ENCODE data around the gene ABCC10. TPM values are rescaled to one million over a fixed set of nuclear protein-coding genes. Genes with fewer than 3 reads are reported as not detected.

The ABCC10 gene
- total and polyA plus RNA-seq, 10 of the 15 experiments (the other 5 are each of a cell fraction or from before 2014, with no cell fraction given), result 0.80 to 18.2 (median 6.4) TPM

- Histone ChIP-seq H3K4me3 (no peak overlapping the region), H3K4me1 (ENCODE audit: control insufficient read depth, insufficient read depth, low read length) (peaks cover 6% of the 10 kb centered on the region; the same call in 1 of the 2 replicates), H4K20me1 (ENCODE audit: control insufficient read depth, insufficient read depth) (no peaks in the 10 kb centered on the region), H3K27ac (ENCODE audit: control insufficient read depth, insufficient read depth) (no peak overlapping the region), H3K9me3 (replicated peaks; ENCODE audit: control insufficient read depth, insufficient read depth, low read length) (no peaks in the 10 kb centered on the region), H3K4me2 (ENCODE audit: control insufficient read depth, insufficient read depth) (no peak overlapping the region), H3K27me3 (replicated peaks in 1 of 2; ENCODE audit: control insufficient read depth in 2 of 2, insufficient read depth in 2 of 2, low read length in 1 of 2) (no peaks in the 10 kb centered on the region), H3K9ac (ENCODE audit: control insufficient read depth, insufficient read depth, low read length) (no peak overlapping the region; the same call in 1 of the 2 replicates), H2AFZ (ENCODE audit: control insufficient read depth, low read depth, low read length) (no peak overlapping the region), H3K36me3 (ENCODE audit: control insufficient read depth in 2 of 2, insufficient read depth in 2 of 2, low read length in 1 of 2) (no peaks in the 10 kb centered on the region), H3K79me2 (ENCODE audit: control insufficient read depth, insufficient read depth, low read length) (peaks cover 38% of the 10 kb centered on the region)
- DNase-seq (ENCODE audit: low read depth, low spot score) (no peak), ATAC-seq (peak; percentile 5; the same call in 2 of the 3 replicates), FAIRE-seq (no peak)
- intact Hi-C loops (cut with micrococcal nuclease; ENCODE audit: unreplicated experiment), result no loop called here
- ChIA-PET RAD21 (ENCODE audit: unreplicated experiment) (interaction anchor here (0.9 to 7.5 kb wide), 8 partner anchors 11 to 87 kb away, joined by 3 to 57 read pairs (median 9); partner anchors contain the start of genes ABCC10, CRIP3 and ZNF318), CTCF (interaction anchor here (0.6 to 7.6 kb wide), 8 partner anchors 9 to 166 kb away, joined by 3 to 118 read pairs (median 17); partner anchors contain the start of genes CRIP3 and DNPH1), SMC1A (ENCODE audit: uncharacterized antibody, unreplicated experiment) (interaction anchor here (0.7 to 27.6 kb wide), 10 partner anchors 8 to 112 kb away, joined by 3 to 616 read pairs (median 4); partner anchors contain the start of genes CRIP3 and ZNF318), POLR2A (interaction anchor here (0.5 to 7.8 kb wide), 5 partner anchors 12 to 577 kb away, joined by 4 to 91 read pairs (median 5); partner anchors contain the start of gene ZNF318)
- no peak for TF ChIP-seq NR2C2 (IDR thresholded peaks at IDR 0.05; ENCODE audit: borderline replicate concordance, control insufficient read depth, insufficient read length, low read depth)
- no peak for TF ChIP-seq ETV6 (conservative IDR thresholded peaks at IDR 0.05 in 1 of 2, IDR thresholded peaks at IDR 0.05 in 1 of 2; ENCODE audit: borderline replicate concordance in 1 of 2, low read depth in 1 of 2)
- TF ChIP-seq IRF3 (IDR thresholded peaks at IDR 0.05), result no peak
- no peak for TF ChIP-seq ZNF622 (IDR thresholded peaks at IDR 0.05)
- in situ Hi-C loops (cut with MboI), result no loop called here
- WGBS (ENCODE audit: insufficient coverage, insufficient replicate concordance, low lambda C conversion rate, missing lambda C conversion rate), result 97% methylated on average over 4 of the region's 4 CpGs
- BruUV-seq (replicated peaks), result no TSS peak
These were observed 32.4 kb upstream of the ABCC10 start for GRCh38 chr6:43394982-43395381.

Measured in GM12878 (cell line).